Heart right ventricle (tissue), 16 donors: ENCODE results near the gene NRN1. TPM values are rescaled to one million over a fixed set of nuclear protein-coding genes. Genes with fewer than 3 reads are reported as not detected.
A peak's percentile ranks its signal among the peaks of the same experiment; 100 is the strongest.

Experiments used
- ATAC-seq, 8 donors: fragments of 200-7000 bp; cut with Tn5 transposase; one replicate each; pipeline ENCODE4 v1.9.1; 2020; ENCODE audit warnings: mild to moderate bottlenecking in 8 of 8, moderate library complexity in 8 of 8, moderate number of reproducible peaks in 1 of 8
- DNase-seq, 2 donors: peaks; one replicate each; pipeline ENCODE4 v3.0.0-alpha.2; 2020
- H3K27ac ChIP-seq, 10 donors: fragments of 200-600 bp; sonication (generic) in 2 of 10; one replicate each; pipeline versions ENCODE4 v1.5.0 to v1.8.0; 2020 to 2022; ENCODE audit warnings: mild to moderate bottlenecking in 3 of 10
- H3K27me3 ChIP-seq, 7 donors: fragments of 200-600 bp; one replicate each; pipeline ENCODE4 v1.8.0; 2021 to 2022; ENCODE audit warnings: mild to moderate bottlenecking in 2 of 7
- H3K36me3 ChIP-seq, 9 donors: fragments of 200-600 bp; sonication (generic) in 1 of 9; one replicate each; pipeline versions ENCODE4 v1.5.0 to v1.8.0; 2020 to 2022; ENCODE audit warnings: mild to moderate bottlenecking in 2 of 9
- H3K4me1 ChIP-seq, 9 donors: fragments of 200-600 bp; sonication (generic) in 1 of 9; one replicate each; pipeline versions ENCODE4 v1.5.0 to v1.8.0; 2020 to 2022; ENCODE audit warnings: mild to moderate bottlenecking in 4 of 9
- H3K4me3 ChIP-seq, 10 donors: fragments of 200-600 bp; sonication (generic) in 2 of 10; one replicate each; pipeline versions ENCODE4 v1.5.0 to v1.8.0; 2020 to 2022; ENCODE audit warnings: mild to moderate bottlenecking in 7 of 10, moderate library complexity in 2 of 10
- H3K9me3 ChIP-seq, 11 donors: fragments of 200-600 bp in 10 of 11; sonication (generic) in 2 of 11; one replicate each; pipeline versions ENCODE4 v1.5.0 to v1.8.0; 2013 to 2022; ENCODE audit warnings: mild to moderate bottlenecking in 2 of 11, control low read depth in 1 of 11, moderate library complexity in 1 of 11
- WGBS, 2 donors: extraction: QIAGEN DNeasy Blood & Tissue Kit; methylation state at CpG; one replicate each; pipeline ENCODE4 v1.1.7; 2013; ENCODE audit warnings: inconsistent platforms in 1 of 2; 5-methylcytosine and 5-hydroxymethylcytosine counted together
- intact Hi-C, 10 donors: fragments of 100-400 bp; cut with DNase I; formaldehyde crosslinking; loops; one replicate each; pipeline versions ENCODE4 v1.11.1 to v1.14.2; 2022
- polyA plus RNA-seq, 2 donors: library from polyadenylated mRNA; stranded (reverse); fragments of 200-250 nt; gene quantifications; one replicate each; pipeline ENCODE4 v1.2.3, GENCODE V29; 2013
- total RNA-seq, 10 donors: library from RNA; stranded (reverse); fragmentation: NEBNext Ultra II Directional in 3 of 10; extraction: Animal tissue kit (Norgen Biotek cat#: 25700) in 3 of 10; gene quantifications; one replicate each; pipeline versions ENCODE4 v1.2.1 to v1.2.4, GENCODE V29; 2021 to 2023
- TF ChIP-seq, protein P1 (sequence below), 9 donors: fragments of 200-600 bp; sonication (generic) in 2 of 9; IDR thresholded peaks; one replicate each; pipeline versions ENCODE4 v1.5.0 to v1.8.0; 2021 to 2022; ENCODE audit warnings: antibody characterized with exemption in 9 of 9, mild to moderate bottlenecking in 5 of 9, moderate library complexity in 1 of 9
- donor health status: Arrhythmogenic right ventricular cardiomyopathy.
- donor health status: ischemic (EF 13 %, LVEDD 7.1; RV severe dilation, severe dysfunction).
- donor health status: healthy with polysubstance abuse.
- donor health status: DM: no; HTN: yes; CAD: no.
- donor health status: DM: no; HTN: no; CAD: no.
- donor health status: ischemic (EF 25% LVEDD 6.9; RV normal size, moderate dysfunction).
- donor health status: ischemic (EF 25% LVEDD 5.7; RV mildly dilated, moderate dysfunction).
- donor health status: healthy.
- donor health status: DM: yes; HTN: yes; CAD: no.
- donor health status: Ischemic cardiomyopathy.
- donor health status: ischemic (EF 35%, LVEDD 5.7; RV mildly dilated, moderate dysfunction).
- donor health status: nonischemic (EF 11% LVEDD 7.7; RV severe dilation, severe dysfunction).
- donor health status: DM: yes; HTN: yes; CAD: no.
- donor health status: PGD.
- donor health status: ischemic (EF 29% LVEDD 5.4; RV normal size, mild dysfunction).
- donor health status: nonischemic (EF 23%, LVEDD 6.1; RV moderate dilation, normal function).

The NRN1 gene
- total and polyA plus RNA-seq, 12 donors: 7.1 to 24.4 (median 12.7) TPM

DNA sequence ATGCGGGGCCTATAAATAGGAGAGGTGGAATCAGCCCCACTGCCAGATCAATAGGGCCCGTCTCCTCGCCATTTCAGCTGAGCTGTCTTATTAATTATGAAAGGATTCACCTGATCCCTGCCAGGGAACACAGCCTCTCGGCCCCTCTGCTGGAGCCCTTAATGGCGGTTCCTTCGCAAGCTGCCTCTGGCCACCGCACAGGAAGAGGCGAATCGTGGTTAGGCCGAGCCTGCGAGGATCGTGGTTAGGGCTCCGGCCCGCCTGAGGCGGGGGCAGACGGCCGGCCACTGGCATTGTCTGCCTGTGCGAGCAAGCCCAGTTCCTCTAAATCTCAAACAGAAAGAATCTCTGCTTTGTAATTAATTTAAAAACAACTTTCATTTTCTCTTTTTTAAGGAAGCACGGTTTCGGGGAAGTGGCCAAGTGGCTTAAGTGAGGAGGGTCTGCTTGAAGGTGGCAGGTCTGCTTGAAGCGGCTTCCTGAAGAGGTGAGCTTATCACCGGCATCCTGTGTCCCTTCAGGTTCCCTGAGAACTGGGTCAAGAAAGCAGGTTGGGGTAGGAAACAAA lies 9.2 kb downstream of the NRN1 start:
- Histone ChIP-seq H3K27me3 (peaks cover 40 to 100% (median 100%) of the 10 kb centered on the region in 7 donors), H3K4me1 (peaks cover 4 to 72% (median 51%) of the 10 kb centered on the region in 9 donors), H3K9me3 (no peaks in the 10 kb centered on the region), H3K4me3 (peak overlapping the region in 9 of 10 donors; percentile 32 to 69 (median 62)), H3K27ac (peak overlapping the region; percentile 56 to 90 (median 82)), H3K36me3 (peaks cover 0 to 8% (median 0%) of the 10 kb centered on the region in 9 donors)
- ATAC-seq (peak in 7 of 8 donors; percentile 23 to 46 (median 30)), DNase-seq (peak; percentile 11 to 36)
- intact Hi-C loops: loop anchor here in 3 of 10 donors (5.0 to 10.0 kb wide), 3 partner anchors 523 to 853 kb away; no protein-coding TSS in a partner anchor
- WGBS, 2 donors: 12 to 13% methylated on average over 22 of the region's 22 CpGs
- TF ChIP-seq, protein P1, sequence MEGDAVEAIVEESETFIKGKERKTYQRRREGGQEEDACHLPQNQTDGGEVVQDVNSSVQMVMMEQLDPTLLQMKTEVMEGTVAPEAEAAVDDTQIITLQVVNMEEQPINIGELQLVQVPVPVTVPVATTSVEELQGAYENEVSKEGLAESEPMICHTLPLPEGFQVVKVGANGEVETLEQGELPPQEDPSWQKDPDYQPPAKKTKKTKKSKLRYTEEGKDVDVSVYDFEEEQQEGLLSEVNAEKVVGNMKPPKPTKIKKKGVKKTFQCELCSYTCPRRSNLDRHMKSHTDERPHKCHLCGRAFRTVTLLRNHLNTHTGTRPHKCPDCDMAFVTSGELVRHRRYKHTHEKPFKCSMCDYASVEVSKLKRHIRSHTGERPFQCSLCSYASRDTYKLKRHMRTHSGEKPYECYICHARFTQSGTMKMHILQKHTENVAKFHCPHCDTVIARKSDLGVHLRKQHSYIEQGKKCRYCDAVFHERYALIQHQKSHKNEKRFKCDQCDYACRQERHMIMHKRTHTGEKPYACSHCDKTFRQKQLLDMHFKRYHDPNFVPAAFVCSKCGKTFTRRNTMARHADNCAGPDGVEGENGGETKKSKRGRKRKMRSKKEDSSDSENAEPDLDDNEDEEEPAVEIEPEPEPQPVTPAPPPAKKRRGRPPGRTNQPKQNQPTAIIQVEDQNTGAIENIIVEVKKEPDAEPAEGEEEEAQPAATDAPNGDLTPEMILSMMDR (IDR thresholded peaks at IDR 0.05): no peak

DNA sequence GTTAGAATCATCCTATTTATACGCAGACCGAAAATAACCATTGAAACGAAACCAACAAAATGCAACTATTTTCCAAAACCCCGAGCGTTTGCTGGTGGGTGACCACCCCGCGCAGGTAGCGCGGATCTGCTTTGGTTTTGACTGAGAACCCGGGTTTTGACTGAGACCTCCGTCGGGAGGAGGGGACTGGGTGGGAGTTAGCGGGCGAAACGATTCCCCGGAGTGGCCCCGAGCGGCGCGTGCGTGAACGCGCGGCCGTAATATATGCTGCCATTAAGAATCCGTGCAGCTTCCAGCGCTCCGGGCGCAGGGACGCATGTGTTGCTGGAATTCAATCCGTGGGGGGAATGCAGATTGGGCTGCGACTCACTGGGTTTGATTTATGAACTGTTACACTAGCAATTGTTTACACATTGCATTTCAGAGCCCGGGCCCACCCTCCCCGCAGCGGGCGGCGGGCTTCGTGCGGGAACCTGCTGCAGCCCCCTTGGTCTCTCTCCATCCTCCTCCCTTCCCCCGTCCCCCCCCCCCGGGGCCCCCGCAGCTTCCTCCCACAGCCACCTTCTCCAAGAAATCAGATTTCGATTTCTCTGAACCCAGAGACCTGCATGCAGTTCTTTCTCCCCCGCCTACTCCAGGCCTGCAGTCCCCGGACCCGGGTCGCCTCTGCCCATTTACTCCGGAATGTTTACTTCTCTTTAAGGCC lies 9.9 kb downstream of the NRN1 start:
- Histone ChIP-seq H3K4me3 (peak overlapping the region; percentile 32 to 69 (median 60)), H3K27me3 (peaks cover 37 to 100% (median 98%) of the 10 kb centered on the region in 7 donors), H3K36me3 (peaks cover 0 to 2% (median 0%) of the 10 kb centered on the region in 9 donors), H3K27ac (peak overlapping the region; percentile 56 to 90 (median 82)), H3K9me3 (no peaks in the 10 kb centered on the region), H3K4me1 (peaks cover 4 to 67% (median 46%) of the 10 kb centered on the region in 9 donors)
- 2 to 3% methylated on average over 47 to 48 of the region's 48 CpGs for WGBS, 2 donors
- DNase-seq (peak; percentile 8 to 25), ATAC-seq (peak in 4 of 8 donors; percentile 13 to 42 (median 32))
- intact Hi-C loops: loop anchor here in 3 of 10 donors (5.0 to 10.0 kb wide), 3 partner anchors 522 to 852 kb away; no protein-coding TSS in a partner anchor
- TF ChIP-seq, protein P1 (IDR thresholded peaks at IDR 0.05): no peak

DNA sequence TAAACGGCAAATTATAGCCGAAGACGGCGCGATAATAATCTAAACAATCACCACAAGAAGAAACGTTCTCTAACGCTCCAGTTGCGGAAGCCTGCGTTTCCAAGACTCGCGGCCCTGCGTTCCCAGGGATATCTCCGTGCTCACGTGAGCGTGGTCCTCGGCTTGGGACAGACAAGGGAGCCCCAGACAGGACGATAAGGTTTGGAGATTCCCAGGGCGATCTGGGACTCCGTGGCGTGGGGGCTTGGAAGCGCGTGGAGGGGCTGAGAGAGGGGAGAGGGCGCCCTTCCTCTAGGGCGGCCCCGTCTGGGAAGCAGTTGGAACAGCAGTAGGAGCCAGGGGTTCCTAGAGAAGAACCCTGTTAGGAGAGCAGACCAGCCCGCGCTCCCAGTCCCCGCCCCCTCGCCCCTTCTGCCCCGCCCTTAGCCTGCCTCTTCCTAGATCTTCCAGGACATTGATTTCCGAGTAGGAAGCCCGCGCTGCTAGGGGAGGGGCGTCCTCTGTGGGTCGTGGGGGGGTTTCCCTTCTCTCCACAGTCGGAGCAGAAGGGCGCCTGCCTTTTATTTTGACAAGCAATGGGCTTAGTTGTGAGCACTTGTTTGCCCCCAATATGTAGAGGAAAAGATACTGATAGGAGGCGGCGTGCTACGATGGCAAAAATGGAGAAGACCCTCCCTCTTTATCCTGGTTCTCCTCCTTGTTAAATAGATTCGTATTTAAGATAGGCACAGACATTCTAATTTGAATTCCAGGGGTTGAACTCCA lies 10.6 kb downstream of the NRN1 start:
- Histone ChIP-seq H3K27me3 (peaks cover 37 to 99% (median 90%) of the 10 kb centered on the region in 7 donors), H3K27ac (peak overlapping the region; percentile 3 to 90 (median 82)), H3K4me3 (peak overlapping the region; percentile 32 to 69 (median 60)), H3K36me3 (no peaks in the 10 kb centered on the region), H3K4me1 (peaks cover 4 to 71% (median 46%) of the 10 kb centered on the region in 9 donors), H3K9me3 (no peaks in the 10 kb centered on the region)
- TF ChIP-seq, protein P1 (IDR thresholded peaks at IDR 0.05): peak in 7 of 9 donors; percentile 20 to 53 (median 44)
- ATAC-seq (peak; percentile 77 to 91 (median 87)), DNase-seq (peak; percentile 79 to 84)
- intact Hi-C loops: loop anchor here in 3 of 10 donors (5.0 to 10.0 kb wide), 3 partner anchors 521 to 851 kb away; no protein-coding TSS in a partner anchor
- WGBS, 2 donors: 2 to 3% methylated on average over 41 of the region's 41 CpGs

DNA sequence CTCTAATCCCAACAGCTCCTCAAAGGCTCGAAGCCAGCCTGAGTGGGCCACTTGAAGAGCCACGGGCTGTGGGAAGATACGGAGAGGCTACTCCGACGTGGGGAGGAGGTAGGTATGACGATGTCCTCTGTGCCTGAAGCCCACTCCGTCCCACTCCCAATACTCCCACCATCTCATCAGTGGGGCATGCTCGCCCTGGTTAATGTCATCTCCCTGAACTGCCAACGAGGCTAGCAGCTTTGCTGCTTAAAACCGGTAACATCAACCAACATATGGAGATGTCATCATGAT lies 11.1 kb downstream of the NRN1 start:
- intact Hi-C loops: loop anchor here in 3 of 10 donors (5.0 to 10.0 kb wide), 3 partner anchors 521 to 851 kb away; no protein-coding TSS in a partner anchor
- DNase-seq (no peak), ATAC-seq (no peak)
- no peaks in the 10 kb centered on the region for H3K9me3 ChIP-seq
- peaks cover 4 to 75% (median 46%) of the 10 kb centered on the region in 9 donors for H3K4me1 ChIP-seq
- TF ChIP-seq, protein P1 (IDR thresholded peaks at IDR 0.05): no peak
- peak overlapping the region in 9 of 10 donors; percentile 32 to 69 (median 62) for H3K4me3 ChIP-seq
- H3K27me3 ChIP-seq: peaks cover 37 to 96% (median 85%) of the 10 kb centered on the region in 7 donors
- H3K27ac ChIP-seq: peak overlapping the region; percentile 3 to 90 (median 76)
- 11 to 12% methylated on average over 10 of the region's 10 CpGs for WGBS, 2 donors
- no peaks in the 10 kb centered on the region for H3K36me3 ChIP-seq
